Measurements from ENCODE around the gene C3orf20.

C3orf20 gene

DNA sequence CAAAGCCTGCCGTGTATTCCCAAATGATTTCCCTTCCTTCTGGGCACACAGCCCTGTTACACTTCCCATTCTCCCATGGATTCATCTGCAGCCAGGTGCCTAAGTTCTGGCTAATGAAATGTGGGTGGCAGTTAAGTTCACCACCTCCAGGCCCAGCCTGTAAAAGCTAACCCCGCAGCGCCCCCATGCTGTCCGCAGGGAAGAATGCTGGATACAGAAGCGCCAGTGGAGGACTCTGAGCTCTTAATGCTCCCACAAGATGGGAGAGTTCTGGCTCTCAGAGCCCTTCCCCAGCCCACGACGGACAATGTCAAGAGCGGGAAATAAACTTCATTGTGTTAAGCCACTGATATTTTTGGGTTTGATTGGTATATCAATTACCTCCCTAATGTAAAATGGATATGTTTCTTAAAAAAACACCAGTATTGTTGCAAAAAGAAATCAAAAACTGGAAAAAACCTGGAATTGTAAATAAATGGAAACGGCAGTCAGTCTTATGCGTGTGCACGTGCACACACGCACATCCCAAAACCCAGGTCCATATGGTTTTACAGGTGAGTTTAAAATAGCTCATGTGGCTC lies 106.1 kb downstream of the C3orf20 start:
- peak; percentile 20 for DNase-seq

DNA sequence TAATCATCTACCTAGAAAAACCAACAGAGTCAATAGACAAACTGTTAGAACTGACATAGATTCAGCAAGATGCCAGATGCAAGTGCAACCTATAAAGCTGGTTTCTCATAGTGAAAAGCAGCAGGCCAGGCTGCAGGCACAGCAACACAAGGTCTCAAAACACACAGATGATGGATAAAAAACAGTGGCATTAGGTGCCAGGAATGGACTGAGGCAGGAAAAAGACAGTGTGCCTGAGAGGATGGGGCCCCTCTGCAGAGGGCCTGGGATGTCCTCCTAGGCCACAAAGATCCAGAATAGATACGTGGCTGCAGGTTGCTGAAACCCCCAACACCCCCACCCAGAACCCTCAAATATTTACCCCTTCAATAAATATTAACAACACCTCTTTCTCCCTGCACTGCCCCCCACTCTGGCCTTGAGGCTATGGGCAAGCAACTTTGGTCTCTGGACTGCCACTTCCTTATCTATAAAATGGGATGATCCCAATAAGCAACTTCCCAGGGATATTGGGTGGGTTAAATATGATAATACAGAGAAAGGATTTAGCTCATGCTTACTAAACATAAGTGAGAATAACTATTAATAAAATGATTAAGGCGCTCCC lies 108.6 kb downstream of the C3orf20 start:
- no peak for DNase-seq

DNA sequence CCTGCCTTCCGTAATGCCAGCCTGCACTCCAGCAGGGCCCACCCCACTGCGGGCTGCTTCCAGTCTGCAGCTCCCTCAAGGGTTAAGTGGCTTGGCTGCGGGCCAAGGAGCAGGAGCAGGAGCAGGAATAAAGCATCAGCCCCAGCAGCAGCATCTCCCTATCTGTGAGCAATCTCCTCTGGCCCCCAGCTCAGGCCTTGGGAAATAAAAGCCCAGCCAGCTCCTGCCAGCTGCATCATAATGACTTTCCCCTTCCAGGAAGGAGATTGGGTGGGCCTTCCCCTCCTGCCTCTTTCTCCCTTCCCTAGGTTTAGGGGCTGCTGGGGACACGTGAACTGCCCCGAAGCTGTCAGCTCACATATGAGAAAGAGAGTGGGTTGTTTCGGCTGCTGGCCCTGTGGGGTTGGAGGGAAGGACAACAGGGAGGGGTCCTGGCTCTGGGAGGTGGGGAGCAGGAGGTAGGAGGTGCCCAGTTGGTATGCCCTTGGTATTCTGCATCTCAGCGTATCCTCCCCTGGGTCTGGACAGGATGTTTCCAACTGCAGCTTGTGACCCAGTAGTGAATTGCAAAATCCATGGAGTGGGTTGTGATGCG lies 109.2 kb downstream of the C3orf20 start:
- no peak for DNase-seq

GRCh38 chr3:14785207-14786155 lies 110.5 kb downstream of the C3orf20 start:
- no peak for DNase-seq

DNA sequence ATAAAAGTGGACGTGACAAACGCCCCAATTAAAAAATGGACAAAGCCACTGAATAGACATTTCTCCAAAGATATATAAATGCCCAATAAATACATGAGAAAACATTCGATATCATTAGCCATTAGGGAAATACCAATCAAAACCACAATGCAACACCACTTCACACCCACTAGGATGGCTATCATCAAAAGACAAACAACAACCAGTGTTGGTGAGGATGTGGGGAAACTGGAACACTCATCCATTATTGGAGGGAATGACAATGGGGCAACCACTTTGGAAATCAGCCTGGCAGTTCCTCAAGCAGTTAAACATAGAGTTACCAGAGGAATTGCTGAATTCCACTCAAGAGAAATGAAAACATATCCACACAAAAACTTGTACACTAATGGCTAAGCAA lies 111.4 kb downstream of the C3orf20 start:
- no peak for DNase-seq

DNA sequence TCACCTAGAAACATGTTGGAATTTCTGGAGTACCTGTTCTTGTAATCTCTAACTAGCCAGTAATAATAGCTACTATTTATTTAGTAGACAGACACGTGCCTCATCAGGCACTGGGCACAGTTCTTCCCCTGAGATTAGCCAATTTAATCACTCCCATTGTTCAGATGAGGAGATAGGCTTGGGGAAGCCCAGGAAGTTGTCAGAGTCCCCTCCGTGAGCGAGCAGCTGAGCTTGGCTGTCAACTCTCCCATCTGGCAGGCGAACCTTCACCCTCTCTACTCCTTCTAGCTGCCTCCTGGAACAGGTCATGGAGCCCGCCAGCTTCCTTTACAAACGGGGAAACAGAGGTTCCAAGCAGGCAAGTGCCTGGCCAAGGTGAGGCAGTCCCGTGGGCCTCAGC lies 112.7 kb downstream of the C3orf20 start:
- DNase-seq = no peak

- no peak for DNase-seq
These were observed 113.7 kb downstream of the C3orf20 start for GRCh38 chr3:14788644-14789043.

DNA sequence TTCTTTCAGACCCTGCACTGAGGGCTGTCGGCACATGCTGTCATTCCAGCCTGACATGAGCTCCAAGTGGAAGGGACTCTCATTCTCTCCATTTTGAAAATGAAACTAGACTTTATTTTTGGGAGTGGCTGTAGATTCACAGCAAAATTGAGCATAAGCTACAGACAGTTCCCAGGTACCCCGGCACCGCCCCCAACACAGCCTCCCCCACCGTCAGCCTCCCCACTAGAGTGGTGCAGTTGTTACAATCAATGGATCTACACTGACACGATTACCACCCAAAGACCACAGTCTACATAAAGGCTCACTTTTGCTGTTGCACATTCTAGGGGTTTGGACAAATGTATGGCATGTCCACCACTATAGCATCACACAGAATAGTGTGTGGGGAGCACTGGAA lies 114.3 kb downstream of the C3orf20 start:
- no peak for DNase-seq

DNA sequence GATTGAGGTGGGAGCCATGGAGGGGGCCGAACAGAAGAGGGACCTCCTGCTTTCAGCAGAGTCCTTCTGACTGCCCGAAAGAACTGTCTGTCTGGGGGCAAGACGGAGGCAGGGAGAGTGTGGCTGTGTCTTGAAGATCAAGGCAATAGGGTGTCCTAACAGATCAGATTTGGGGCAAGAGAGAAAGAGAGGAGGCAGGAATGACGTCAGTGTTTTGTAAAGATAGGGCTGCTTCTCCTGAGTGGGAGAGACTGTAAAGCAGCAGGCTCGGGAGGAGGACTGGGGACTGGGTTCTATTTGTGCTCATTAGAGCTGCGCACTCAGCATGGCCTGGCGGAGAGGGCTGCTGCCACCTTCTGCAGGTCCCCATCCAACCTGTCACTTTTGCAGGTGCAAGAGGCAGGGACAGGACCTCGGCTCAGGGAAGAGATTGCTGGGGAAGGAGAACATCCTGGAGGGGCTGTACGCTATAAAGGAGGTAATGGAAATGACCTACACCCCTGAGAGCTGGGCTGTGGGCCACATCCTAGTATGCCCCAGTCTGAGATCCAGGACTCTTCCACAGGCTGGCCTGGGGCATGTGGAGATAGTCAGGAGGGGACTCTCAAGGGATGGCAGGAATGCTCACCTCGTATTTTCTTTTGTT lies 114.8 kb downstream of the C3orf20 start:
- no peak for DNase-seq

GRCh38 chr3:14791343-14791945 lies 116.5 kb downstream of the C3orf20 start:
- no peak for DNase-seq

DNA sequence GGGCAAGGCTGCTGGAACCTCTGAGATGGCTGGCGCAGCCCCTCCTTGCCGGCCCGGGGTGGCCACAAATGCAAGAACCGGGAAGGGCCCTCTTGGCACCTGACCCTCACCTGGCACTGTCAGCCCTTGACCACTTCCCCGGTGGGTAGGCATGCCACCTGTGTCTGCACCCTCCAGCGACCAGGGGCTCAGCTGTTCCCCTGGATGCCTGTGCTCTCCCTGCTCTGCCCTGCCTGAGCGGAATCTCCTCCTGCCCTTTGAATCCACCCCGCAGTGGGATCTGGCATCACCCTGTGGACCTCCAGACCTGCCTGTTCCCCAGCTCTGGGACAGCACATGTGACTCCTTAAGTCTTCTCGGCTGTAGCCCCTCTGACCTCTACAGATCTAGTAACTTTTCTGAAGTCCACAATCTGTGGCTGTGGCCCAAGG lies 117.8 kb downstream of the C3orf20 start:
- no peak for DNase-seq

GRCh38 chr3:14793126-14793857 lies 118.4 kb downstream of the C3orf20 start:
- no peak for DNase-seq

GRCh38 chr3:14793858-14794234 lies 118.9 kb downstream of the C3orf20 start:
- DNase-seq = no peak

DNA sequence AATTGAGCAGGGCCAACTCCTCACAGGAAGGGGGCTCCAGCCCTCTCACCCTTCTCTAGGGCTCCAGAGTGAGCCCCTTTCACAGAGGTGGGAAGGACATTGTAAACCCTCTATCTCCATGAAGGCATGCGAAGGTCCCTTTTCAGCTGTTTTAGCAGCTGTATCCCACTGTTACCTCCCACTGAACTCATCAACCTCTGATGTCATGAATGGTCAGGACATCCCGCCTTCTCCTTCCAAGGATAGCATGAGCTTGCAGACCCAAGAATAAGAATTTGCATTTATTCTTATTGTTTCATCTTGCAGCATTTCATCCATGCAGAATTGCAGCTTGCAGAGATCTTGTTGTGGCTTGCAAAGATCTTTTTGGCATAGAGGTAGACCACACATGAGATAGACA lies 119.5 kb downstream of the C3orf20 start:
- no peak for DNase-seq

GRCh38 chr3:14795996-14796395 lies 121.1 kb downstream of the C3orf20 start:
- DNase-seq = no peak

DNA sequence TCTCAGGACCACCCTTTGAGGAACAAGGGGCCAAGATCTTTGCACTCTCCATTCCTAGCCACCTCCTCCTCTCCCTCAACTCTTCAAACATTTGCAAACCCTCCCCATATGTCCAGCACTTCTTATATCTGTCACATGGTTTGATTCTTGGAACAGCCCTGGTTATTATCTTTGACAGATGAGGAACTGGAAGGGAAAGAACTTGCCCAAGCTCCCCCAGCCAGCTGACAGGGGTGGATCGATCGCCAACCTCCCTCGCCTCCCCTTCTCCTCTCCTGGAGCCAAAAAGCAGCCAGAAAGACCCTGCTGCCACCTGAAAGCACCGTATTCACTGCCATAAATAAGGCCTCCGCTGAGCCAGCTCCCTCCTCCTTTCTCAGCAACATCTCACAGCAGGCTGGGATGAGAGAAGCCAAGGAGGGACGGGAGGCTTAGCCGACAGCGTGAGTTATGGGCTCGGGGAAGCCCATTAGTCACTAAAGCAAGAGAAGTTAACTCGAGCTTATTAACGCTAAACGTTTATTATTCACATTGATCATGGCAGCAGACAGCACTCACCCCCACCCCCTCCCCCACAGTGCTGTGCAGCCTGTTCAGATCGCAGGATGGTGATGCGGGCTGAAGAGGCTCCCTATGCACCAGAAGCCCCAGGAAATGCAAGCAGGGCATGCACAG lies 121.6 kb downstream of the C3orf20 start:
- DNase-seq = no peak

- DNase-seq = no peak
These were observed 122.8 kb downstream of the C3orf20 start for GRCh38 chr3:14797731-14798130.

GRCh38 chr3:14798231-14798630 lies 123.3 kb downstream of the C3orf20 start:
- DNase-seq = no peak

DNA sequence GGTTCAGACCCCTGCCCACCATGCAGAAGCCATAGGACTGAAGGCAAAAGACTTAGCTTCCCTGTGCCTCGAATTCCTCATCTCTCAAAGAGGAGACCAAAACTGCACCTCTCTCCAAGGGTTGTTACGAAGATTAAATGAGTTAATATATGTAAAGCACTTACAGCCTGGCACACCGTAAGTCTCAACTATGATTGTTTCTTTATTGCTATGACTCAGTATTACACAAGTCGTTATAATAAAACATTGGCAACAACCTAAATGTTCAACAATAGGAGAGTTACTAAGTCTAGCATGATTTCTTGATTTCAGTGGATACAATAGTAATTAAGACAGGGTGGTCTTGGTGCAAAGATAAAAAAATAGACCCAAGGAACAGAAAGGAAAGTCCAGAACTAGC lies 124.2 kb downstream of the C3orf20 start:
- no peak for DNase-seq

- no peak for DNase-seq
These were observed 126.1 kb downstream of the C3orf20 start for GRCh38 chr3:14801031-14801430.

DNA sequence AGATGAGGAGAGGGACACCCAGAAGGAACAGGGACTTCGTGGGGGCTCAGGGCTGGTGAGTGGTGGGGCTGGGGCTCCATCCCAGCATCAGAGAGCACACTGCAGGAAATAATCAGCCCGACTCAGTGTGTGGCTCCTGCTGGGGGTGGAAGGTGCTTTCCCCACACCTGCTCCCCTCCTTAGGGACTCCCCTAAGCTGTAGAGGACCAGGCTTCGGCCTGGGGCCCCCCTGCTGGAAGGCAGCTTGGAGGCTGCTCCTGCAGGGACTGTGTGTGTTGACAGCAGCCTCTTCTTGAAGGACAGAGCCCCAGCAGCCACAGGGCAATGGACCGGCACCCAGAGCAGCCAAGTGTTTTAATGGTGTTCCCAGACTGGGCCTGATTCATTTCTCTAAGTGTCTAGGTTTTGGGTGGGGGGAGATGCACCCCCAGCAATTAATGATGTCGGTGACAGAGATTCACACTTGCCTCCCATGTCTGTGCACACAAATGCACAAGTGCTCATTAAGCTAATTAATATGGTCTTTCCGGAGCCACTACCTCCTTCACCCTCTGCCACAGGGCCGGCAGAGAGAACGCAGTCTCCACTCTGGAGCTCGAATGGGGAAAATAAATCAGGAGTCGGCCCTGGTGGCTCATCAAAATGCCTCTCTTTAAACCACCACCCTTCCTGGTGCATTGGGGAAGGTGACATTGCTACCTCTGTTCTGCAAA lies 126.9 kb downstream of the C3orf20 start:
- no peak for DNase-seq
